Progenitor cell of endocrine pancreas (in vitro differentiated cells): Measurements from ENCODE around the gene INAVA. TPM values are rescaled to one million over a fixed set of nuclear protein-coding genes. Genes with fewer than 3 reads are reported as not detected.
A peak's percentile ranks its signal among the peaks of the same experiment; 100 is the strongest.

Experiments used
- DNase-seq: peaks from one replicate; pipeline ENCODE4 v3.0.0; 2021; ENCODE audit warnings: low spot score; ENCODE audit not compliant: unreplicated experiment
- H3K27ac Mint-ChIP-seq: 2 replicates; pipeline ENCODE4 v1.8.0; 2021; ENCODE audit warnings: mild to moderate bottlenecking, moderate library complexity, mixed read lengths
- H3K27me3 Mint-ChIP-seq: 2 replicates; pipeline ENCODE4 v1.8.0; 2021; ENCODE audit warnings: mixed read lengths
- H3K36me3 Mint-ChIP-seq: 2 replicates; pipeline ENCODE4 v1.8.0; 2022; ENCODE audit warnings: mixed read lengths; ENCODE audit not compliant: insufficient read depth
- H3K4me1 Mint-ChIP-seq: 2 replicates; pipeline ENCODE4 v1.8.0; 2021; ENCODE audit warnings: low read depth, mixed read lengths
- H3K4me3 Mint-ChIP-seq: 2 replicates; pipeline ENCODE4 v1.8.0; 2021; ENCODE audit warnings: low read depth, mild to moderate bottlenecking, moderate library complexity, mixed read lengths
- H3K9me3 Mint-ChIP-seq: 2 replicates; pipeline ENCODE4 v1.8.0; 2021; ENCODE audit warnings: low read depth, mixed read lengths
- total RNA-seq: library from RNA; stranded (reverse); gene quantifications from 2 replicates; pipeline ENCODE4 v1.2.1, GENCODE V29; 2021
- TF ChIP-seq, protein P1 (sequence below): fragments of 200-600 bp; sonication (generic); IDR thresholded peaks from one replicate; pipeline ENCODE4 v1.5.0; 2021; ENCODE audit warnings: antibody characterized with exemption, mild to moderate bottlenecking; ENCODE audit not compliant: unreplicated experiment

INAVA gene
- total RNA-seq, 1 donor from 2014 or later: 84.2 TPM

- Mint-ChIP-seq H3K9me3 (no peaks in the 10 kb centered on the region), H3K4me3 (no peak overlapping the region), H3K27ac (no peak overlapping the region), H3K4me1 (peaks cover 34% of the 10 kb centered on the region), H3K36me3 (peaks cover 19% of the 10 kb centered on the region), H3K27me3 (no peaks in the 10 kb centered on the region)
- TF ChIP-seq, protein P1, sequence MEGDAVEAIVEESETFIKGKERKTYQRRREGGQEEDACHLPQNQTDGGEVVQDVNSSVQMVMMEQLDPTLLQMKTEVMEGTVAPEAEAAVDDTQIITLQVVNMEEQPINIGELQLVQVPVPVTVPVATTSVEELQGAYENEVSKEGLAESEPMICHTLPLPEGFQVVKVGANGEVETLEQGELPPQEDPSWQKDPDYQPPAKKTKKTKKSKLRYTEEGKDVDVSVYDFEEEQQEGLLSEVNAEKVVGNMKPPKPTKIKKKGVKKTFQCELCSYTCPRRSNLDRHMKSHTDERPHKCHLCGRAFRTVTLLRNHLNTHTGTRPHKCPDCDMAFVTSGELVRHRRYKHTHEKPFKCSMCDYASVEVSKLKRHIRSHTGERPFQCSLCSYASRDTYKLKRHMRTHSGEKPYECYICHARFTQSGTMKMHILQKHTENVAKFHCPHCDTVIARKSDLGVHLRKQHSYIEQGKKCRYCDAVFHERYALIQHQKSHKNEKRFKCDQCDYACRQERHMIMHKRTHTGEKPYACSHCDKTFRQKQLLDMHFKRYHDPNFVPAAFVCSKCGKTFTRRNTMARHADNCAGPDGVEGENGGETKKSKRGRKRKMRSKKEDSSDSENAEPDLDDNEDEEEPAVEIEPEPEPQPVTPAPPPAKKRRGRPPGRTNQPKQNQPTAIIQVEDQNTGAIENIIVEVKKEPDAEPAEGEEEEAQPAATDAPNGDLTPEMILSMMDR: no peak
- DNase-seq: no peak
Observed at GRCh38 chr1:200899451-200899915, 4.8 kb downstream of the INAVA start.

- TF ChIP-seq, protein P1: no peak
- H3K27me3 Mint-ChIP-seq: no peaks in the 10 kb centered on the region
- peak overlapping the region; percentile 81 for H3K27ac Mint-ChIP-seq
- peaks cover 20% of the 10 kb centered on the region for H3K36me3 Mint-ChIP-seq
- peaks cover 28% of the 10 kb centered on the region for H3K4me1 Mint-ChIP-seq
- H3K4me3 Mint-ChIP-seq: no peak overlapping the region
- no peak for DNase-seq
- H3K9me3 Mint-ChIP-seq: no peaks in the 10 kb centered on the region
Observed at GRCh38 chr1:200899954-200900867, 5.5 kb downstream of the INAVA start.

- no peak for DNase-seq
- H3K27me3 Mint-ChIP-seq: no peaks in the 10 kb centered on the region
- peak overlapping the region; percentile 81 for H3K27ac Mint-ChIP-seq
- H3K4me3 Mint-ChIP-seq: no peak overlapping the region
- no peaks in the 10 kb centered on the region for H3K9me3 Mint-ChIP-seq
- TF ChIP-seq, protein P1: no peak
- peaks cover 21% of the 10 kb centered on the region for H3K36me3 Mint-ChIP-seq
- H3K4me1 Mint-ChIP-seq: peaks cover 22% of the 10 kb centered on the region
Observed at GRCh38 chr1:200900877-200901276, 6.2 kb downstream of the INAVA start.

- Mint-ChIP-seq H3K9me3 (no peaks in the 10 kb centered on the region), H3K4me3 (no peak overlapping the region), H3K36me3 (peaks cover 21% of the 10 kb centered on the region), H3K27ac (no peak overlapping the region), H3K27me3 (no peaks in the 10 kb centered on the region), H3K4me1 (peaks cover 19% of the 10 kb centered on the region)
- TF ChIP-seq, protein P1: no peak
- no peak for DNase-seq
Observed at GRCh38 chr1:200901350-200901749, 6.7 kb downstream of the INAVA start.

DNA sequence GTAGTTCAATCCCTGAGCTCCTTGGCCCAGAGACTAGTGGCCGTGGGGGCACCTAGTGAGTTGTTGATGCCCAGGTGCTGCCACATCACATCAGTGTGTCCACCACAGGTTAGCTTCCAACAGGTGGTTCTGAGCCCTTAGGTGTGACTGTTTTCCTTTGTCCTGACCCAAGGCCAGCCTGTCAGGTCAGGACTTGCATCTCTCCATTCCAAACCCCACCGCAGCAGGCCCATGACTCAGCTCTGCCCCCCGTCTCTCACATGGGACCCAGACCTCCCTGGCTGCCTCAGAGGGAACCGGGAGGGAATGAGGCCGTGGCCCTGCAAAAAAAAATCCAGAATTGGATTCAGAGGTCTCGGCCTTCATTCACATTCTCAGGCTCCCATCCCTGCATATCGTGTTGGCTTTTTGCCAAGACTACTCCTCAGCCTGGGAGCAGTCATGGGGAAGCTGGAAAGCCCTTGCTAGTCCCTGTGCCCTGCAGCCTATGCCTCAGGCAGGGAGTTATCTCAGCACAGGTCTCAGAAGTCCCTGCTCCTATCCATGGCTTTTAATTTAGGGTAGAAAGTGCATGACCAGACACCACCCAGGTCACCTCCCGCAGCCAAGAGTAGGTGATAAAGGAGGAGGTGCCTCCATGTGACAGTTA, 7.2 kb downstream of the INAVA start:
- no peaks in the 10 kb centered on the region for H3K27me3 Mint-ChIP-seq
- H3K4me3 Mint-ChIP-seq: no peak overlapping the region

More for the DNA sequence above, 7.2 kb downstream of the INAVA start:
- no peak overlapping the region for H3K27ac Mint-ChIP-seq
- no peak for DNase-seq
- no peaks in the 10 kb centered on the region for H3K9me3 Mint-ChIP-seq
- peaks cover 23% of the 10 kb centered on the region for H3K36me3 Mint-ChIP-seq
- peaks cover 15% of the 10 kb centered on the region for H3K4me1 Mint-ChIP-seq
- TF ChIP-seq, protein P1: no peak
